Inflammatory macrophage treated with lipopolysaccharide for 4 hours (primary cell): ENCODE measurements around the gene SLC15A4.

Experiments
- DNase-seq: peaks from one replicate; pipeline ENCODE4 v3.0.0-alpha.2; 2020

SLC15A4 gene

DNA sequence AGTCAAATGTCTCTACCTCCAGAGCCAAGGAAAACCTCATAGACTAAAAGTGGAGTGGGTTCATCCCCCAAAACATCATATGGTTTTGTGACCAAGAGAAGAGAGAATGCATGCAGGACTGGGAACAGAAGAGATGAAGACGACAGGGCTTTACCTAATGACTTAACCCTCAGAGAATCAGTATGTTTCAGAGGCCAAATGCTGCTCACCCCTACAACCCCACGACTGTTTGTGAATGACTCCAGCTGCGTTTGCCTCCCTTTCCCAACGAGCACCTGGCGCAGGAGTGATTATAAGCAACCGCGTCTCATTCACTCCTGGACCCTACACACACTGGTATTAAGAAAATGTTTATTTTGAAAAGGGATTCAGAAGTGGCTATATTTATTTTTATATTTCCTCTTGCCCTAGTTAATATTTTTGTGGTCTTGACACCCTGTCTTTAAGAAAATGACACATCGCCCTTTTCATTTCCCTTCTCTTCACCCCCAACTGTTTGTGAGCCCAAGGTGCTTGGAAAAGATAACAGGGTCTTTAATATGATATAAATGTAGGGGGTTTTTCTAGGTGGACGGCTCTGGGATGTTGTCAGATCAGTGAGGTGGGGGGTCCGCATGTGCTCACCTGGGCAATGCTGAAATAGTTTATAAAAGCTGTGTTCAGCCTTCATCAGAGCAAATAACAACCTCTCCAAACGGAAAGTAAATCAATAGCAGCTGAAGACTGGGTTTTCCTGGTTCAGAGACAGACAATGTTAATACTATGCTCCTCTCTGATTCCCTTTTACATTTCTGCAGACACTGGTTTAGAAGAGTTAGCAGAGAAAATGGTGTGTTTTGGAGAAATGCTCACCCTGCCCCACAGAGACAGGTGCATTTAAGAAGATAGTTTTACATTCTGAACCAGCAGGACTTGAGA, 77.7 kb downstream of the SLC15A4 start:
- no peak for DNase-seq

DNA sequence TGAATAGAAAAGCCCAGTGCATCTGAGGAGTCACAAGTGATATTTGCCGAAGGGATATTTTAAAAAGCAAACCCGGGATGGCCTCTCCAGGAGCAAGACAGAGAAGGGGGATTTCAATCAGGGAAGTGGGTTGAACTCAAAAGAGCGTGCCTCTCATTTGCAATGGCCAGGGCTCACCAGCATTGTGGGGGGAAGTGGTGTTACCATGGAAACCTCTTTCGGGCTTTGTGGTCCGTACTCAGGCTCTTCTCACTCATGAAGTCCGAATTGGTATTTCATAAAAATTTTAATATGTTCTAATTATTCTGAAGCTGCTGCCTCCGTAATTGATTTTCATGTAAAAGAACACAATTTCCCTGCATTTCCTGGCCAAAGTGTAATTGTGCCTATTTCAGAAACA, 79.8 kb downstream of the SLC15A4 start:
- DNase-seq, result no peak
